ENCODE measurements around the gene L3MBTL1.

GRCh38 chr20:43508106-43508505 is 609 bp downstream of the L3MBTL1 start:
- TF ChIP-seq POLR2A (IDR thresholded peaks at IDR 0.05; ENCODE audit: low read length) (no peak), GATA1 (IDR thresholded peaks at IDR 0.05; ENCODE audit: low read depth, low read length) (no peak)

Data from erythroblast (primary cell).